NOMO-1 treated with DMSO at 0.1 percent for 48 hours (cell line): Measurements from ENCODE around the gene FSTL5.

Experiments
- DNase-seq: peaks from one replicate; lab custom pipeline; 2025; ENCODE audit not compliant: unreplicated experiment; lab: John Stamatoyannopoulos, UW

FSTL5 gene

DNA sequence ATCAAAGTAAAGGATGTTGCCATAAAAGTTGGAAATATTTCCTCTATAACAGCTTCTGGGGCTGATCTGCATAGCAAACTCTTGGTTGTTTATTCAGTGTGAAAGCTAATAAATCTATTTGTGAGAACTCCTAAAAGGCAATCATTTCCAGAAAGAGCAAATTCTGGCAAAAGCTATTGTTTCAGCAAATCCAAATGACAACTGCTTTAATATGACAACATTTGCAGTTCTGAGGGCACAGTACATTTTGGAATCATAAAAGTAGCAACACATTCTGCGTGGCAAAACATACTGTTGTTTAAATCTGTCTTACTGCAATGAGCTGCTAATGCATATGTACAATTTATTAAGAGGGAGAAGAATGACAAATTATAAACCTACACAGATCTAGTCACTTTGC, 818.1 kb downstream of the FSTL5 start:
- DNase-seq = no peak

DNA sequence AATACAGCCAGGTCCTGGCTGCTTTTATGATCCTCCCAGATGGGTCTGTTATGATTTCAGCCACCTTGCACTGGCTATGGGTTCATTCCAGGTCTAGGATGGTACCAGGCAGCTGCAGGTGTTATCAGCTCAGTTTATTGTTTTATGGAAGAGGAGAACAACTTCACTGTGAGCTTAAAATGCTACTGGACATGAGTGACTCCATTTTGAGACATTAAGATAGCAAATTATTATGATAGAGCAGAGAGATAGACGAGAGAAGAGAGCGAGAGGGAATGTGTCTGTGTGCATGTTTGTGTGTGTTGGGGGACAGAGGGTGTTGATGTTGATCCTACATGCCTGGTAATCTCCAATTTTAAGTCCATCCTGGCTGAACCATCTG, 820.2 kb downstream of the FSTL5 start:
- DNase-seq = no peak

DNA sequence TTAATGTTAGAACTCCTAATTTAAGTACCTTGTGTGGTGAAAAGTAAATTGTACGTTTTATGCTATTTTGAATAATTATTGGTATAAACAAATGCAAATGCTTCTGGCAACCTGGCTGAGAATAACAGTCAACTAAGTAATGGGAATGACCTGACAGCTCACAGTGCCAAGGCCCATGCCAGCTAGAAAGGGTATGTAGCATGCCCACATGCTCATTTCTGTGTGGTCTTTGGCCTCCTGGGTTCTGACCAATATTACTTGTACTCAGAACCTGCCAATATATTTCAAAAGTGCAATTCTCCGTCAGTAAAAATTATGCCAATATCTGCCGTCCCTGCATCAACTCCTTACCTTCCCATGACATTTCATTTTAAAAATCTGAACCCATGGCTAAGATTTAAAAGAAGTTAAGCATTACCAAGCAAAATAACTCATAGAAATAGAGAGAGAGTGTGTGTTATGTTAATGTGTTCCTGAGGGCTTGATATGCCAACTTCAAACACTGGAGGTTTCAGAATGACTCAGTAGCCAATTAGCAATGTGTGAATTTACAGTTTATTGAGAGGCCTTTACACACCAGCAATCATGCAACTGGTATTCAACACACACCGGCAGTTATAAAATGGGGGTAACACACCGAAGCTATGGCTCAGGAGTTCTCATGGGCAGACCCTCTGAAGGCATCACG, 820.8 kb downstream of the FSTL5 start:
- no peak for DNase-seq

DNA sequence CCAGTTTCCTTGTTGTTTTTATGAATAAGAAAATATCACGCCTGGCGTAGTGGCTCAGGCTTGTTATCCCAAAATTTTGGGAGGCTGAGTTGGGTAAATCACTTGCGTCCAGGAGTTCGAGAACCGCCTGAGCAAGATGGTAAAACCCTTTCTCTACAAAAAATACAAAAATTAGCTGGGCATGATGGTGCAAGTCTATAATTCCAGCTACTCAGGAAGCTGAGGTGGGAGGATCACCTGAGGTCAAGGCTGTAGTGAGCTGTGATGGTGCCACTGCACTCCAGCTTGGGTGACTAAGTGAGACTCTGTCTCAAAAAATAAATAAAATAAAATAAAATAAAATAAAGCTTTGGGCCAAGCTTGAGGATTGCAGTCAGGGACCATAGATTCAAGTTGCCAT, 827.2 kb downstream of the FSTL5 start:
- DNase-seq = no peak

DNA sequence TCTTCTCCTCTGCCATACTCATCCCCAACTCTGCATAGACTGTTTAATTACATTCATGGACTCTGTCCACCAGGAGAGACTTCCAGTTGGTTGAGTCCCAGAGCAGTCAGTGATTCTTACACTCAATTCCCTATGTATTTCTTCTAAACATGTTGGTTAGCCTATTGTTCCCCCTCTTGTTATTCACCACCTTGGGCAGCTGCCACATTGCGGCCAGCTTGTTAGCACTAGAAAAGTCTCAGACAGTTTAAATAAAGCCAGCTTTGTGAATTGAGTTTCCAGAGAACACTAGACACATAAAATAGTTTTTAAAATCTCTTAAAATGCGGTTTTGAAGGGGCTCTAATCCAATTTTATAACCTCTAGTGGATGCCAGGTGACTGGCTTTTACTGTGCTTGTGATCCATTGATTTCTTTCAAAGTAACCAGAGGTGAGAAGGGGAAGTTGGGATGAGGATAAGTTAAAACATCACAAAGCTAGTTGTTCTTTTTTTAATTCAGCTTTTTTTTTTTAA, 827.7 kb downstream of the FSTL5 start:
- DNase-seq = no peak
